Spleen (tissue), 11 donors: ENCODE results near the gene TOB2. TPM values are rescaled to one million over a fixed set of nuclear protein-coding genes. Genes with fewer than 3 reads are reported as not detected.
A peak's percentile ranks its signal among the peaks of the same experiment; 100 is the strongest.
"Not testable (repeated sequence)": the region's sequence is repeated elsewhere in the genome, so short reads cannot be mapped to it uniquely, and the experiment has no call there.

Experiments used
- DNase-seq: peaks from one replicate; pipeline ENCODE4 v3.0.0-alpha.2; 2020
- H3K27ac ChIP-seq, 8 donors: fragments of 200-600 bp; sonication (generic) in 7 of 8; 1 replicate in 4 of 8; 2 replicates in 4 of 8; pipeline versions ENCODE4 v1.5.0 to v1.8.0; 2016 to 2021; ENCODE audit warnings: inconsistent platforms in 4 of 8, mild to moderate bottlenecking in 4 of 8, moderate library complexity in 1 of 8
- H3K27me3 ChIP-seq, 7 donors: fragments of 200-600 bp; sonication (generic) in 6 of 7; replicated peaks in 1 of 7; 1 replicate in 4 of 7; 2 replicates in 3 of 7; pipeline versions ENCODE4 v1.5.0 to v1.8.0; 2016 to 2021; ENCODE audit warnings: inconsistent platforms in 3 of 7, mild to moderate bottlenecking in 1 of 7
- H3K36me3 ChIP-seq, 6 donors: fragments of 200-600 bp; sonication (generic) in 5 of 6; 1 replicate in 4 of 6; 2 replicates in 2 of 6; pipeline versions ENCODE4 v1.5.0 to v1.8.0; 2016 to 2021; ENCODE audit warnings: inconsistent platforms in 2 of 6
- H3K4me1 ChIP-seq, 6 donors: fragments of 200-600 bp; sonication (generic) in 5 of 6; 1 replicate in 3 of 6; 2 replicates in 3 of 6; pipeline versions ENCODE4 v1.5.0 to v1.8.0; 2016 to 2021; ENCODE audit warnings: inconsistent platforms in 3 of 6
- H3K4me3 ChIP-seq, 8 donors: fragments of 200-600 bp; sonication (generic) in 7 of 8; 1 replicate in 4 of 8; 2 replicates in 4 of 8; pipeline versions ENCODE4 v1.5.0 to v1.8.0; 2016 to 2021; ENCODE audit warnings: inconsistent platforms in 4 of 8, mild to moderate bottlenecking in 4 of 8, moderate library complexity in 2 of 8
- H3K9me3 ChIP-seq, 8 donors: fragments of 200-600 bp; sonication (generic) in 7 of 8; 1 replicate in 4 of 8; 2 replicates in 4 of 8; pipeline versions ENCODE4 v1.5.0 to v1.8.0; 2016 to 2021; ENCODE audit warnings: inconsistent platforms in 4 of 8
- POLR2A ChIP-seq, 3 donors: fragments of 450-650 bp; IDR thresholded peaks; one replicate each; pipeline ENCODE4 v1.5.1; 2017; ENCODE audit warnings: antibody characterized with exemption in 3 of 3, mild to moderate bottlenecking in 1 of 3
- POLR2AphosphoS5 ChIP-seq, 3 donors: sonication (generic); formaldehyde crosslinking; IDR thresholded peaks; one replicate each; pipeline ENCODE4 v1.5.1; 2017; ENCODE audit warnings: antibody characterized with exemption in 3 of 3
- WGBS, 5 donors: extraction: QIAGEN DNeasy Blood & Tissue Kit in 3 of 5; methylation state at CpG; one replicate each; pipeline versions ENCODE4 v1.1.5 to v1.1.7; 2013 to 2018; 5-methylcytosine and 5-hydroxymethylcytosine counted together
- intact Hi-C: fragments of 100-400 bp; cut with DNase I; formaldehyde crosslinking; loops from one replicate; pipeline ENCODE4 v1.15.0; 2023; ENCODE audit warnings: low total_unique reads
- polyA plus RNA-seq, 3 donors: library from polyadenylated mRNA; stranded (reverse); fragments of 200-250 nt; gene quantifications; one replicate each; pipeline ENCODE4 v1.2.1, GENCODE V29; 2013
- total RNA-seq, 7 donors: library from RNA; depleted of rRNA in 3 of 7; stranded (reverse); fragments of >200 nt in 3 of 7; fragmentation: NEBNext Ultra II Directional in 4 of 7; extraction: Animal tissue kit (Norgen Biotek cat#: 25700) in 4 of 7; gene quantifications; one replicate each; pipeline versions ENCODE4 v1.1.0 to v1.2.1, GENCODE V29; 2016 to 2021
- TF ChIP-seq, protein P1 (sequence below), 11 experiments: fragments of 200-600 bp in 7 of 11; fragments of 450-650 bp in 4 of 11; sonication (generic) in 4 of 11; IDR thresholded peaks in 8 of 11; conservative IDR thresholded peaks in 3 of 11; 1 replicate in 7 of 11; 2 replicates in 4 of 11; pipeline versions ENCODE4 v1.4.0 to v1.8.0; 2016 to 2021; ENCODE audit warnings: antibody characterized with exemption in 11 of 11, inconsistent platforms in 4 of 11, mild to moderate bottlenecking in 1 of 11
- donor health status: healthy with polysubstance abuse.
- donor health status: DM: no; HTN: no; CAD: no; lungs with moderate emphysema.
- donor health status: DM: no; HTN: no; CAD: no.
- donor health status: Bipolar disorder and iron deficiency.
- donor health status: healthy.
- donor health status: DM: no; HTN: no; CAD: no.
- donor health status: DM: yes; HTN: yes; CAD: no.

TOB2 gene
- total and polyA plus RNA-seq, 10 donors, result 7.5 to 52.4 (median 42.3) TPM

DNA sequence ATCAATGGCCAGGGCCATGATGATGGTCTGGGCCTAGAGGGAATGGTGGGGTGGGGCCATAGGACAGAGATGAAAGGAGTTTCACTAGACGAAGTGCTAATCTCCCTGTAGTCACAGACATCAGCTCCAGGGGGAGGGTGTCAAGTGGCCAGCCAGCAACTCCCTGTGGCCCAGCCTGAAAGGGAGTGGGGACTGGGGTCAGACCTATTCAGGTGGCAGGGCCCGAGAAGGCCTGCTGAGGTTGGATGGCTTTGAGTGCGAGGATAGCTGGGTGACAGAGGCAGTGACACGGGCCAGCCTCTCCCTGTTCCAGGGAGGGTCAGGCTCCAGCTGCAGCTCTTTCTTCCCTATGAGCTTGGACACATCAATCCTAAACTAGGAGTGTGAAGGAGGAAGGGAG, 11.0 kb downstream of the TOB2 start:
- DNase-seq, result no peak
- Histone ChIP-seq H3K27me3 (no peaks in the 10 kb centered on the region), H3K4me1 (peaks cover 3 to 74% (median 24%) of the 10 kb centered on the region in 6 donors), H3K4me3 (no peak overlapping the region), H3K27ac (peak overlapping the region in 4 of 8 donors; percentile 34 to 49 (median 46)), H3K36me3 (peaks cover 3 to 93% (median 50%) of the 10 kb centered on the region in 6 donors), H3K9me3 (no peaks in the 10 kb centered on the region)
- TF ChIP-seq POLR2A (IDR thresholded peaks at IDR 0.05) (no peak), POLR2AphosphoS5 (IDR thresholded peaks at IDR 0.05) (peak in 1 of 3 donors; percentile 49)
- 70 to 79% (median 76%) methylated on average over 4 of the region's 4 CpGs for WGBS, 5 donors
- intact Hi-C loops, result no loop called here

DNA sequence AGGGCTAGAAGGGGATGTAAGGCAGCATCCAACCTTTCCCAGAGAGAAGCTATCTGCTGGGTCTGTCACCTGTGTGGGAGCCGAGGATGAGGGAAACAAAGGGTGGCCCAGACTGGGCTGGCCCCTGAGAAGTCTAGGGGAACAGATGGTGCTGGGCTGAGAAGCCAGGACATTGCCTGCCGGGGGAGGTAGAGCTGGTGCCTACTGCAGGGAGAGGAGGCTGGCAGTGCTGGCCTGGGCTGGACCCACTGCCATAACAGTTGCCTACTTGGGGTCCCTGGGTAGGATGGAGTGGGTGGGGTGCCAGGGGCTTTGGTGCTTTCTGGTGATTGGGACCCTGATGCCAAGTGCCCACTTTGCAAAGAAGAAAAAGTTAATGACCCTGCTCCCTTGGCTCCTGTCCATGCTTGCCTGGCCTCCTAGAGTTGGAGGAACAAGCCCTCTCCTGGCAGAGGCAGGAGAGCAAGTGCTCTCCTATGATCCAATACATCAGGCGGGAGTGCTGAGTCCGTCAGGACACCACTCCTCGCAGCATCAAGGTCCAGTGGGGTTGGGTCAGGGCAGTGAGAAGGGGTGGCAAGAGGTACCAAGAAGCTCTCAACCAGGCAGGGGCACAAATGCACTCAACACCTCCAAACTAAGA, 12.1 kb downstream of the TOB2 start:
- Histone ChIP-seq H3K27ac (peak overlapping the region in 4 of 8 donors; percentile 18 to 49 (median 46)), H3K36me3 (peaks cover 3 to 95% (median 50%) of the 10 kb centered on the region in 6 donors), H3K4me1 (peaks cover 3 to 63% (median 18%) of the 10 kb centered on the region in 6 donors)
- H3K27me3 ChIP-seq, DNase-seq, intact Hi-C loops, H3K4me3 ChIP-seq, H3K9me3 ChIP-seq: not testable (repeated sequence)
- WGBS, 5 donors, result 83 to 91% (median 88%) methylated on average over 5 of the region's 5 CpGs

DNA sequence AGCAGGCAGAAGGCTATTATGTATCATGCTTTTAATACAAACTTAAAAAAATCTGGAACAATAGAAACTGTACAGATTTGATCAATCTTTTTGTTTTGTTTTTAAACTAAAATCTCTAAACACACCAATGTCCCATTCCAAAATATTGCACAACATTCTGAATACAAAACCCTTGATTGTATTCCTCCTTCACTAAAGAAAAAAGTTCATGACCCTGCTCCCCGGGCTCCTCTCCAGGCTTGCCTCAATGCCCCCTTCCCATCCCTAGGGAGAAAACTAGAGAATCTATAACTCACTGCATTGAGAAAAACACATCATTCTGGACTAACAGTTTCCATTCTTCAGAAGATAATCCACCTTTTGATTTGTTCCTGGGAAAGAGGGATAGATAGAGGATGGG, 13.1 kb downstream of the TOB2 start:
- Histone ChIP-seq H3K36me3 (peaks cover 3 to 96% (median 51%) of the 10 kb centered on the region in 6 donors), H3K4me1 (peaks cover 0 to 53% (median 14%) of the 10 kb centered on the region in 6 donors)
- DNase-seq, H3K9me3 ChIP-seq, H3K27me3 ChIP-seq, intact Hi-C loops, H3K27ac ChIP-seq, H3K4me3 ChIP-seq: not testable (repeated sequence)
- WGBS, 5 donors, result 87 to 98% (median 97%) methylated on average over 1 of the region's 1 CpG

DNA sequence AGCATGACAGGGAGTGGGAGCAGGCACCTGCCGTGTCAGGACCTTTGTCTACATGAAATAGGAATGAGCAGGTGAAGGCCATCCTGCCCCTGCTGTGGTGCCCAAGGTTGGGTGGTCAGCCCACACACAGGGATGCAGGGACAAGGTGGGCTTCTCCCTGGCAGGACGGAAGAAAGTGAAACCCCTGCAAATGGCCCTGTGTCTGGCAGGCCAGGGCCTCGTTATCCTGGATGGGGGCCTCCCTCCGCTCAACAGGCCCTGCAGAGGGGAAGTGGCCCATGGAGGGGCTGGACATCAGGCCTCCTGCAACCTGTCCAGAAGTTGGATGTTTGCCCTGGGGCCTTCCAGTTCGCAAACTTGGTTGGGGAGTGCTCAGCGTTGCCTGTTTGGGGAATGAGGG, 14.9 kb downstream of the TOB2 start:
- H3K4me1 ChIP-seq, result peaks cover 0 to 40% (median 14%) of the 10 kb centered on the region in 6 donors
- DNase-seq, result no peak
- H3K9me3 ChIP-seq, result no peaks in the 10 kb centered on the region
- H3K27me3 ChIP-seq, result no peaks in the 10 kb centered on the region
- H3K36me3 ChIP-seq, result peaks cover 3 to 97% (median 48%) of the 10 kb centered on the region in 6 donors
- intact Hi-C loops, result no loop called here
- 80 to 90% (median 84%) methylated on average over 1 to 6 of the region's 6 CpGs for WGBS, 5 donors
- H3K27ac ChIP-seq, result peak overlapping the region in 1 of 8 donors; percentile 17
- TF ChIP-seq POLR2A (IDR thresholded peaks at IDR 0.05) (no peak), POLR2AphosphoS5 (IDR thresholded peaks at IDR 0.05) (peak; percentile 24 to 58 (median 41))
- H3K4me3 ChIP-seq, result no peak overlapping the region

DNA sequence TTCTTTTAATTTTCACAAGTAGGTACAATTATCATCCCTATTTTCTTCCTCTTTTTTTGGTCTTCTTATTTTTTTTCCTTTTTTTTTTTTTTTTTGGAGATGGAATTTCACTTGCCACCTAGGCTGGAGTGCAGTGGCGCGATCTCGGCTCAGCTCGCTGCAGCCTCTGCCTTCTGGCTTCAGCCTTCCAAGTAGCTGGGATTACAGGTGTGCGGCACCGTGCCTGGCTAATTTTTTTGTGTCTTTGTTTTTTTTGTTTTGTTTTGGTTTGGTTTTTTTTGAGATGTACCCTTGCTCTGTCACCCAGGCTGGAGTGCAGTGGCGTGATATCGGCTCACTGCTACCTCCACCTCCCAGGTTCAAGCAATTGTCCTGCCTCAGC, 16.7 kb downstream of the TOB2 start:
- DNase-seq, result no peak
- Histone ChIP-seq H3K36me3 (peaks cover 3 to 97% (median 40%) of the 10 kb centered on the region in 6 donors), H3K9me3 (no peaks in the 10 kb centered on the region), H3K27me3 (no peaks in the 10 kb centered on the region), H3K4me1 (peaks cover 0 to 32% (median 7%) of the 10 kb centered on the region in 6 donors), H3K27ac (no peak overlapping the region), H3K4me3 (no peak overlapping the region)
- 97 to 99% (median 98%) methylated on average over 8 of the region's 8 CpGs for WGBS, 5 donors
- intact Hi-C loops, result no loop called here
- TF ChIP-seq, protein P1, sequence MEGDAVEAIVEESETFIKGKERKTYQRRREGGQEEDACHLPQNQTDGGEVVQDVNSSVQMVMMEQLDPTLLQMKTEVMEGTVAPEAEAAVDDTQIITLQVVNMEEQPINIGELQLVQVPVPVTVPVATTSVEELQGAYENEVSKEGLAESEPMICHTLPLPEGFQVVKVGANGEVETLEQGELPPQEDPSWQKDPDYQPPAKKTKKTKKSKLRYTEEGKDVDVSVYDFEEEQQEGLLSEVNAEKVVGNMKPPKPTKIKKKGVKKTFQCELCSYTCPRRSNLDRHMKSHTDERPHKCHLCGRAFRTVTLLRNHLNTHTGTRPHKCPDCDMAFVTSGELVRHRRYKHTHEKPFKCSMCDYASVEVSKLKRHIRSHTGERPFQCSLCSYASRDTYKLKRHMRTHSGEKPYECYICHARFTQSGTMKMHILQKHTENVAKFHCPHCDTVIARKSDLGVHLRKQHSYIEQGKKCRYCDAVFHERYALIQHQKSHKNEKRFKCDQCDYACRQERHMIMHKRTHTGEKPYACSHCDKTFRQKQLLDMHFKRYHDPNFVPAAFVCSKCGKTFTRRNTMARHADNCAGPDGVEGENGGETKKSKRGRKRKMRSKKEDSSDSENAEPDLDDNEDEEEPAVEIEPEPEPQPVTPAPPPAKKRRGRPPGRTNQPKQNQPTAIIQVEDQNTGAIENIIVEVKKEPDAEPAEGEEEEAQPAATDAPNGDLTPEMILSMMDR (IDR thresholded peaks at IDR 0.05 in 8 of 11, conservative IDR thresholded peaks at IDR 0.05 in 3 of 11), result no peak
- TF ChIP-seq POLR2AphosphoS5 (IDR thresholded peaks at IDR 0.05) (no peak), POLR2A (IDR thresholded peaks at IDR 0.05) (no peak)

DNA sequence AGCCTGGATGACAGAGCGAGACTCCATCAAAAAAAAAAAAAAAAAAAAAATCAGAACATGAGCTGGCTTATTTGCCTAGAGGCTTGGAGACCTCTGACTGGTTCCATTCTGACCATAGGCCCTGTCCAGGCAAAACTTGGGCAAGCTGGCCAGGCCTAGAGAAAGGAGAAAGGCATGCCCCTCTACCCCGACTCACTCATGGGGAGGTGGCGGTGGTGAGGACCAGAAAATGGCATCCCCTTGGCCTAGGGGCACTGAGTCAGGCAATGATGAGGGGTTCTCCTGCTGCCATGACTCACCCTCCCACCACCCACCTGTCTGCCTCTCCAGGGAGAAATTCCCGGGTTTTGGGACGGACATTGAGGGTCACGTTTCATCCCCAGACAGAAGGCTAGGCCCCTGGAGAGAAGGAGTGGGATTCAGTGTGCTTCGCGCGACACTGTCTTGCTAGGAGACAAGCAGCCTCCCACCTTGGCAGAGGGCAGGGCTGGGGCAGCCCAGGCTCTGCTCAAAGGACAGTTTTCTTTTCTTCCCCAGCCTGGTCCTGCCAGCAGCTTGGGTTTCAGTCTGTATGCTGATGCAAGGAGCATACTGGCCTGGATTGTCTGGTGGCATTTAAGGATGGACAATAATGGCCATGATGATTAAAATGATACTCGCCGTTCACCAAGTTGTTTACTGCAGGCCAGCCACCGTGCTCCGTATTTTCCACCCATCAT, 17.2 kb downstream of the TOB2 start:
- H3K4me3 ChIP-seq, result no peak overlapping the region
- H3K4me1 ChIP-seq, result peaks cover 0 to 27% (median 4%) of the 10 kb centered on the region in 6 donors
- no peak for DNase-seq
- no peaks in the 10 kb centered on the region for H3K9me3 ChIP-seq
- peaks cover 3 to 97% (median 41%) of the 10 kb centered on the region in 6 donors for H3K36me3 ChIP-seq
- H3K27ac ChIP-seq, result peak overlapping the region in 1 of 8 donors; percentile 5
- H3K27me3 ChIP-seq, result no peaks in the 10 kb centered on the region
- intact Hi-C loops, result no loop called here
- TF ChIP-seq POLR2A (IDR thresholded peaks at IDR 0.05) (no peak), POLR2AphosphoS5 (IDR thresholded peaks at IDR 0.05) (peak in 1 of 3 donors; percentile 35)
- 87 to 96% (median 92%) methylated on average over 9 to 13 of the region's 13 CpGs for whole genome bisulfite sequencing, 5 donors
